ENCODE measurements around the gene EIF1.
"Not testable (repeated sequence)": the region's sequence is repeated elsewhere in the genome, so short reads cannot be mapped to it uniquely, and the experiment has no call there.

The EIF1 gene

DNA sequence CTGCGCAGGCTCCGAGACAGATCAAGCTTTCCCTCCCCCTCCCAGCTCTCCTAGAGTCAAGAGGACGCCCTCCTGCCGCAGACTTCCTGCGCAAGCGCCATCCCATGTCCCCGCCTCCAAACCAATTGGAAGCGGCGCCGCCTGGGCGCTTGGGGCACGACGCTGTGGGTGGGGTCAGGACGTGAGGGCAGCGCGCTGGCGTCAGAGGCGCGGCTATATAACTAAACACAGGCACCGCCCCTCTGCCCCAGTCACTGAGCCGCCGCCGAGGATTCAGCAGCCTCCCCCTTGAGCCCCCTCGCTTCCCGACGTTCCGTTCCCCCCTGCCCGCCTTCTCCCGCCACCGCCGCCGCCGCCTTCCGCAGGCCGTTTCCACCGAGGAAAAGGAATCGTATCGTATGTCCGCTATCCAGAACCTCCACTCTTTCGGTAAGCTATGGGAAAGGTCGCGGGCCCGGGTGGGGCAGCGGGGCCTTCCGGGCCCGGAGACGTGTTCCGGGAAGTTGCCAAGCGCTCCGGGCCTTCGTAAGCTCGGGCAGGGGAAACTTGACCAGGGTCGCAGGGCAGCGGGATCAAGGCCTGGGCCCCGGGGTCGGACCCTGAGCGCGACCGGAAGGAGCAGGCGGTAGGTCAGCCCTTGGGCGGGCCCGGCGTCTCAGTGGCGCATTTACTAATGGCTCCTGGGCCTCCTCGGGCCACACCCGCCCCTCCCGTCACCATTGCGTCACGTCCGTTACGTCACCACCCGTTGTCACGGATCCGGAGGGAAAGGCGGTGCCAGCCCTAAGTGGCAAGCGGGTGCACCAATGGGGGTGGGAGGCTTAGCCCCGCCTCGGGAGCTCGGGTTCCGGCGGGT lies at the start of gene EIF1:
Gene EIF1 (plus strand): TSS at position 245 of the 856 bp plus-strand sequence. CDS start 154 bp downstream, at position 399.
- DNase-seq = peak; percentile 96 to 100 (median 100)

DNA sequence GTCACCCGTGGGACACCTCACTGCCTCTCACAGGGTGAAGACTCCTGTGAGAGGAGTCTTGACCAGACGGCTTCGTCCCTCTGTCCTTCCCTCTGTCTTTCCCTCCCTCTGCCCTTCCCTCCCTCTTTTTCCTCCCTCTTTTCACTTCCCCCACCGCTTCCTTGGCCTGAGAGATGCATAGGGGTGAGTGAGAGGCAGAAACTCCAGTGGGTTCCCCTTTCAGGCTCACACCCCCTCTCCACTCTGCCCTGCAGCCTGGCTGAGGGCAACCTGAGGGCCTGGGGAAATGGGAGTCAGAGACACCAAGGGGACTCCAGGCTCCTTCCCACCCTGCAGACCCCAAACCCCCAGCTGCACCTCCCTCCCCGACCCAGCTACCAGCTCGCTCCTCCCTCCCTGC lies 49.7 kb upstream of the EIF1 start:
- no peak for DNase-seq

DNA sequence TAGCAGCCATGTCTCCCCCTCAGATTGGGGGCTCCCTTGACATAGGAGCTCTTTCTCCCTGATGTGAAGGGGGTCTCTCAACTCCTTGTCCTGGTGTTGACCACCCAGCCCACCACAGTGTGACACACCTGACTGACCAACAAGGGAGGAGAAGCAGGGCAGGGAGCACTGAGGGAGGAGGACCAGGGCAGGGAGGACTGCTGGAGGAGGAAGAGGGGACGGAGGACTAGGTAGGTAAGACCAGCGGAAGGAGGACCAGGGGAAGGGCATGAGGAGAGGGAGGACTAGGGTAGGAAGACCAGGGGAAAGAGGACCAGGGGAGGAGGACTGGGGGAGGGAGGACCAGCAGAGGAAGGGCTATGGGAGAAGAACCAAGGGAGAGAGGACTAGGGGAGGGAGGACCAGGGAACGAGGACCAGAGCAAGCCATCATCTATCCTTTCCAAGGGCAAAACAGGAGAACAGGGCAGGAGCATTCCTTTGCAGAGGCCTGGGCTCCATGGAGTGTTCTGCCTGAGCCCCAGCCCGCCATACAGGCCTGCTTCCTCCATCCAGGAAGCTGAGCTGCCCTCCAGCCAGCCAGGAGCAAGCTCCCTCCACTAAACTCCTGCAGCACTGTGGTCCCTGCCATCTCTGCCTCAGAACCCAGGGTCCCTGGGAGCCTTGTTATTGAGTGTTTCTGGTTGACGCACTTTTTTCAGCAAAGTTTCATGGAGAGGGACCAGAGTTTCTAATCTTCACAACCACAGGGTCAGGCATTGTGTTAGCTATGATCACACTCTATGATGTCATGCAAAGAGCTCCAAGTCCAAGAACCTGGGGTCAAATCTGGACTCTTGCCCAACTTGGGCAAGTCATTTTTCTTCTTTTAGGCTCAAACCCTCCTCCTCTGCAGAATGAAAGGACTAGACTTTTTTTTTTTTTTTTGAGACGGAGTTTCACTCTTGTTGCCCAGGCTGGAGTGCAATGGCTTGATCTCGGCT lies 48.9 kb upstream of the EIF1 start:
- no peak for DNase-seq

DNA sequence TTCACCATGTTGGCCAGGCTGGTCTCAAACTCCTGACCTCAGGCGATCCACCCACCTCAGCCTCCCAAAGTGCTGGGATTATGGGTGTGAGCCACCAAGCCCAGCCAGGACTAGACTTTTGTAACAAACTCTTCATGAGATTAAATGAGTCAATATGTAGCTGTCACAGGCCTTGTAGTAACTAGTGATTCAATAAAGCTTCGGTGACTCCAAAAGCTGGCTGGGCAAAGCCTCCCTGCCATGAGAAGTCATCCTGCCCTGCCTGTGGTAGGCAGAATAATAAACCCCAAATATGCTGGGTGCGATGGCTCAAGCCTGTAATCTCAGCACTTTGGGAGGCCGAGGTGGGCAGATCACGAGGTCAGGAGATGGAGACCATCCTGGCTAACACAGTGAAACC lies 48.1 kb upstream of the EIF1 start:
- not testable (repeated sequence) for DNase-seq

DNA sequence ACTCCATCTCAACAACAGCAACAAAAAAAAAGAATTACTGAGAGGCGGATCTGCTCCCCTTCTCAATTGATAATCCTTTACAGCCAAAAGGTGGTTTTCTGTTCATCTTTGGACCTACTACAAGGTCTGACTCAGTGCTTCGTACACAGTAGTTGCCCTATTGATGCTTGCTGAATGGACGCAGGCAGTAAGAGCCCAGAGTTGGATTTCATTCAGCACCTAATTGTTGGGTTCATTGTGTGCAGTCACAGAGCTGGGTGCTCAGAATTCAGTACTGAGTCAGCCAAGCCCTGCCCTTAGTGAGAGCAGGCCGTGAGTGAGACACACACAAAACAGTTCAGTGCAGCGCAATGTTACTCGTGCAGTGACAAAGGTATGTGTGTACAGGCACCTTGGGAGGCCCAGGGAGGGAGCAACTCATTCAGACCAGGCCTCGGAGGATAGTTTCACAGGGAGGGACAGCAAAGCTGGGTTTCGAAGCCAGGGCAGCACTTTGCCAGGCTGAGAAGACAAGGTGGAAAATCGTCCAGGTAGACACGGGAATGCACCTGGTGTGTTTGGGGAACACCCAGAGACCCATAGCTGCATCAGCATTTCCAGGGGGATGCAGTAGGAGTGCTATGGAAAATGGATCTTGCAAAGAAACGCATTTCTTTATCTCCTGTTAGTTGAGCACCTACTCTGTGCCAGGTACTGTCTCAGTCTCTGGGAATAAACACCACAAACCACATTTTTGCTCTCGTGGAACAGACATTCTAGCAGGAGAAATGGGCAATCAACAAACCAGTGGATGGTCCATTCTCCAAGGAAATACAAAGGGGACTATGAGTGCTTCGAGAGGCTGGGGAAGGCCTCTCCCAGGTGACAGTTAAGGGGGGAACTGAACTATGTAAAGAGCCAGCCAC lies 46.2 kb upstream of the EIF1 start:
- peak in 1 of 56 donors; percentile 15 for DNase-seq

DNA sequence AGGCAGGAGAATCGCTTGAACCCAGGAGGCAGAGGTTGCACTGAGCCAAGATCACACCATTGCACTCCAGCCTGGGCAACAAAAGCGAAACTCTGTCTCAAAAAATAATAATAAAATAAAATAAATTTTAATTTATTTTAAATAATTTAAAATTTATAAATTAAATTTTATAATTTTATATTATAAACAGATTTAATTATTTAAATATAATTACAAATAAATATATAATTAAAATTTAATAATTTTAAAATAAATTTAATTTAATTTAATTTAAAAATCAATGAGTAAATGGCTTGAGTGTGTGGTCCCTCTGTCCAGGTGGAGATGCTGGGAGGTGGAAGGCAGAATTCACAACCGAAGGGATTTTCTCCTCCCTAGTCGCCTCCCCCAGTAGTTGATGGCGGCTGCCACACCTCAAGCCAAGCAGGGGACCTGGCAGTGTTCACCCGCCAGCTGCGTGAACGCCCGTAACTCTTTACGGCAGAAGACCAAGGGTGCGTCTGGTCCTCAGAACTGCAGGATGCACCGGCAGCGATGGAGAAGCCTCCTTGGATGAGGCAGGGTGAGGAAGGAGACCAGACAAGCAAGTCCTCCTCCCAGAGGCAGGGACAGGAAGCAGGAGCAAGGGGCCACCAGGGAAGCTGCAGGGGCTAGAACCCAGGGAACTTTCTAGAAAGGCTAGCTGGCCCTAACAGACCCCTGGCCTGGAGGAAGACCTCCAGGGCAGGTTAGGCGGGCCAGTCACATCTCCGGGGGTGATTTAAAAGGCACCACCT lies 41.5 kb upstream of the EIF1 start:
- DNase-seq = no peak

DNA sequence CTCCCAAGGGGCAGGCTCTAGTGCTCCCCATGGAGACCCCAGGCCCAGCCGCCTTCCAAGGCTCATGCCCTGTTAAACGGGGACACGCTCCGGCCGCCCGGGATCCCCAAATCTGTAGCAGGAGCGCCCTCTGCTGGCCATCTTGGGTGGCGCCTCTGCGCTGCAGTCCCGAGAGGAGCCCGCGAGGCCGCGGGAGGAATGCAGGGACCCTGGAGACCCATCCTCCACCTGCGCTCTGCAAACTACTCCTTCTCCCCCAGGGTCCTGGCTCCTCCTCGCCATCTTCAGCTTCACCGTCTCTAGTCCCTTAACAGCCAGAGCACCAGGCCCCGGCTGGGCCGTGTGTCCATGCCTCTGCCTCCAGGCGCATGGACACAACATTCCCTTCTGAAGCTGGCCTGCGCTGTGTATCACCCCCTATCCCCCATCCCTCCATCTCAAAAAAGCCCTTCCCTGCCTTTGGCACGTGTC lies 40.7 kb upstream of the EIF1 start:
- peak in 52 of 56 donors; percentile 26 to 94 (median 68) for DNase-seq

DNA sequence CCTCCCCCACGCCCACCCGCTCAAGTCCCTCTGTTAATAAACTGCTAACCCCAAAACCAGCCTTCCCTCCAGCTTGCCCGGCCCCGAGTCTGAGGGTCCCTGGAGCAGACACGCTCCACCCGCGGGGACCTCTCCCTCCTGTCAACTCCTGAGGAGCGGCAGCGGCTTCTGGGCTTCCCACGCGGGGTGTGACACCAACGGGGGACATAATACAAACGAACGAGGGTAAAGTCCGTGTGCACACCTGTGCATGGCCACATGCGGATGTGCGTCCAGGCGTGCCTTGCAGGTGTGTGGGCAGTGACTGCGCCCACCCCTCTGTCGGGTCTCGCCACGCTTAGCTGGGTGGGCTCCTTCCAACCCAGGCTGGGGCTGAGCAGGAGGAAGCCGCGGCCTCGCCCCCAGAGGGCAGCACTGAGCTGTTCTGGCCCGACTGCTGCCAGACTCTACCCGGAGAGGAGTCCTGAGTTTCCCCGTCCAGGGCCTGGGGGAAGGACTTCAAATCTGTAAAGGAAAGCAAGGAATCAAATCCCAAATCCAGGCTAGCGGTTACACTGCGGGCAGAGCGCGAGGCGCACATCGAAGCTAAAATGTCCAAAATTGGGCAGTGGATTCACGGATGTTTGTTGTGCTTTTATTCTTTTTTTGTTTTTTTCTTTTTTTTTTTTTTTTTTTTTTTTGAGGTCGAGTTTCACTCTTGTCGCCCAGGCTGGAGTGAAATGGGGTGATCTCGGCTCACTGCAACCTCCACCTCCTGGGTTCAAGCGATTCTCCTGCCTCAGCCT lies 40.1 kb upstream of the EIF1 start:
- peak in 50 of 56 donors; percentile 10 to 85 (median 57) for DNase-seq

DNA sequence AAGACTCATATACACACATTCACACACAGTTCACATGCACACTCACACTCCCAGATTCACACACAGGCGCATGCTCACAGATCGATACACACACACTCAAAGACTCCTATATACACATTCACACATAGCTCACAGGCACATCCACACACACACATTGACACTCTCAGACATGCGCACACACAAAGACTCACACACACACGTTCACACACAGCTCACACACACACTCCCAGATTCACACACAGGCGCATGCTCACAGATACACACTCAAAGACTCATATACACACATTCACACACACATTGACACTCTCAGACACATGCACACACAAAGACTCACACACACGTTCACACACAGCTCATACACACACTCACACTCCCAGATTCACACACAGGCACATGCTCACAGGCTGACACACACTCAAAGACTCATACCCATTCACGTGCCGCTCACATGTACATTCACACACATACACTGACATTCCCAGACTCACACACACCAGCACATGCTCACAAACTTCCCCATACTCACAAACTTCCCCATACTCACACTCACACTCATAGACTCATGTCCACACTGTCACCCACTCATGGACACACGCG lies 38.7 kb upstream of the EIF1 start:
- DNase-seq = no peak

DNA sequence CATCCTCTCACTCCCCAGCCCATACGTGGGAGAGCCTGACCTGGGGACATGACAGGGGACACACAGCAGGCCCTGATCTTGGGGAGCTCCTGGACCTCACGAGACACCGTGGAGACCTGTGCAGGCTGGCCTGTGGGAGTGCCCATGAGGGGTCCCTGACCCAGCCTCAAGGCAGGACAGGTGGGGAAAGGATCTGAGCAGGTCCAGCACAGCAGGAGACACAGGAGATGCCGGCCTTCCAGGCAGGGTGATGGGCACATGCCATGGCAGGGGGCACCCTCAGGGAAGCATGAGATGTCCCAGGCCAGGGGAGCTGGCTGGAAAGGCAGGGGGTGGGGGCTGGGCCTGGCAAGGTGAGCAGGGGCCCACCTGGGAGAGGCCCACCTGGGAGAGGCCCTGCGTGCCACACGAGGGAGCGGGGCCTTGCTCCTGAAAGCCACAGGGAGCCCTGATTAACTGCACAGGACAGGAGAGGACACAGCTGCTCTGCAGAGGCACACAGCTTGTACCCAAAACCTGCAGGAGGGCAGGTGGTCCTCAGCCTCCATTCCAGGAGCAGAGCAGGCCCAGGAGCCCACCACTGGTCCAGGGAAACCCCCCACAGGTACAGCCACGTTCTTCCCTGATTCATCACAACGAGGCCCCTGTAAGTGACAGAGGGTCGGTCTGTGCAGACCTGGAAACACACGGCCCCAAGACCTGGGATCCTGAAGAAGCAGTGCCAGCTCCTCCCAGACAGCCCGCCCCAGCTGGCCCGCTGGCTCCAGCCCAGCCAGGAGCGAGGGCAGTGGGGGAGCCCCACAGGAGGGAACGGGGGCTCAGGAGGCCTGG lies 37.7 kb upstream of the EIF1 start:
- no peak for DNase-seq

DNA sequence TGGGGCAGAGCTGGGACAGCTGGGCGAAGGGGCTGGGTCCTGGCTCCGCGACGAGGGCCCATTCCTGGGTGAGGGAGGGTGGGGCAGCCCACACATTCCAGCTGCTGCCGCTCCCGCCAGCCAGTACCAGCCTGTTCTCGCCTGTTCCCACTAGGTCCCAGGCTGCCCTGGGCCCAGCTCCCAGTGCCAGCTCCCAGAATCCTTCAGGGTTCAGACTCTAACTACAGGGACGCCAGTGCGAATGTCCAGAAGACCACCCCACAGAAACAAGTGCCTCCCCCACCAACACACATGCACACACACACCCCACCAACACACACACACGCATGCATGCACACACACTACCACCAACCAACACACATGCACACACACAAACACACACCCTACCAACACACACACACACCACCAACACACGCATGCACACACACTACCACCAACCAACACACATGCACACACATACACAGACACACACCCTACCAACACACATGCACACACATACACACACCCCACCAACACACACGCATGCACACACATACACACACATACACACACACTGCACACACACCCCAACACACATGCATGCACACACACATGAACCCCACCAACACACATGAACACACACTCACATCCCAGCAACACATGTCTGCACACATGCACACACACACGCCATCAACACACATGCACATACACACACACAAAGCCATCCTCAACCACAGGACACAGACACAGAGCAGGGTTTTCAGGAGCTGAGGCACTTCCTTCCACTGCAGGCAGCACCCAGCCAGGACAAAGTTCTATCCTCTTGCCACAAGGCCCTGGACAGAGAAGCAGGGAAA lies 36.8 kb upstream of the EIF1 start:
- peak in 21 of 56 donors; percentile 1 to 62 (median 31) for DNase-seq

DNA sequence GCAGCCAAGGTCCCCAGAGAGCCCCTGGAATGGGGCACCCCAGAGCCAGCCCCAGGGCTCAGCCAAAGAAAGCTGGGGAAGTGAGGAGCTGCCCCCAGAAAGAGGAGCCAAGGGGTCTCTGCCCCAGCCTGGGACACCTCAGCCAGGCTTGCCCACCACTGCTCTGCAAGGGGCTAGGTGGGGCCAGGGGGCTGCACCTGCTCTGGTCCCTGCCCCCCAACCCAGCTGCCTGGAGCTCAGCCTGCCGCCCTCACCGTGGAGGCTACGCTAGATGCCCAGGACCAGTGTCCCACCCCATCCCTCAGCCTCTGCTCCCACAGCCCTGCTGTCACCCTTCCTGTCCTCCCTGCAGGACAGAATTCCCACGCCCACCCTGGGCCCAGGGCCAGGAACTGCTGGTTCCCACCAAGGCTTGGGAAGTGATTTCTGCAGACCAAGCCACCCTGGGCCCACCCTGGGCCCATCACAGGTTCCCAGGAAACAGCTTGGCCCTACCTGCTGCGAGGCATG lies 36.2 kb upstream of the EIF1 start:
- no peak for DNase-seq

DNA sequence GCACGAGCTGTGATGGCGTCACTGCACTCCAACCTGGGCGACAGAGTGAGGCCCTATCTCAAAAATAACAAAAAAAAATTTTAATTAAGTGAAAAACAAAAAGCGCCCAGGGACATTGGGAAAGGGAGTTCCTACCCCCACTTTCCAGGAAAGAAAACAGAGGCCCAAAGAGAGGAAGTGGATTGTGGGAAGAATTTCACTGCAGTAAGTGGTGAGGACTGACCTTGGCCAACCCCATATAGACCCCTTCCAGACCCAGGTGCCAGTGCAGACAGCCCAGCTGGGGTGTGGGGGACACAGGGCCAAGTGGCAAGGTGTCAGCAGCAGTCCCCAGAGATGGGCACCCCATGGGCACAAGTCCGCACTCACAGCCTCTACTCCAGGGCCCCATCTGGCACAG lies 35.3 kb upstream of the EIF1 start:
- DNase-seq = no peak

DNA sequence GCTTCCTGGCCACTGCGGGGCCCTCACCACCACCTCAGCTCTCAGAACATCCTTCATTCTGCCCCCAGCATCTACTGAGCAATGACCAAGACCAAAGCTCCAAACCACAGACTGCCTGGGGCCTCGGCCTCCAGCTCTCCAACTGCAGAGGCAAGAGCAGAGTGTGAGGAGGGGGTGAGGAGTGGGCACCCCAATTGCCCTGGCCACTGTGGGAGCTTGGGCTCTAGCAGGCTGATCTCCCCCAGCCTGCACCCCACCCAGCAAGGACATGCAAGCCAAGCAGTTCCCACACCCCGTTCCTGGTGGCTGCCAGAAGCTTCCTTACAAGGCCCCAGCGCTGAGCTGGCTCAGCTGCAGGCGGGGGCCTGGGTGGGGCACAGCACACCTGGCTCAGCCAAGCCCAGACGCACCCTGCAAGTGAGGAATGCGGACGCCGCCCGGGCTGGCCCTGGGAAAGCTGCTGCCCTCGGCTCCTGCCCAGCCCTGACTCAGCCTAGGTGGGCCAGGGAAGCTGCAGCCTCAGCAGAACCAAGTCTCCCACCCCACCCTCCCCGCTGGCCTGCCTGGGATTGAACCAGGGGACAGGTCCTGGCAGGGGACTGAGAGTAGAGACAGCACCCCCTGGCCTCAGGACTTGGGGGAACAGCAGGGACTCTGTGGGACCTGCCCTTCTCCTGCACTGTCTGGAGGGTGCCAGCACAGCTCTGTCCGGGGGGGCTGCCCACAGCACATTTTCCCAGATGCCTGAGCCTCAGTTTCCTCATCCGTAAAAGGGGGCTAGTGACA lies 34.6 kb upstream of the EIF1 start:
- DNase-seq = no peak

DNA sequence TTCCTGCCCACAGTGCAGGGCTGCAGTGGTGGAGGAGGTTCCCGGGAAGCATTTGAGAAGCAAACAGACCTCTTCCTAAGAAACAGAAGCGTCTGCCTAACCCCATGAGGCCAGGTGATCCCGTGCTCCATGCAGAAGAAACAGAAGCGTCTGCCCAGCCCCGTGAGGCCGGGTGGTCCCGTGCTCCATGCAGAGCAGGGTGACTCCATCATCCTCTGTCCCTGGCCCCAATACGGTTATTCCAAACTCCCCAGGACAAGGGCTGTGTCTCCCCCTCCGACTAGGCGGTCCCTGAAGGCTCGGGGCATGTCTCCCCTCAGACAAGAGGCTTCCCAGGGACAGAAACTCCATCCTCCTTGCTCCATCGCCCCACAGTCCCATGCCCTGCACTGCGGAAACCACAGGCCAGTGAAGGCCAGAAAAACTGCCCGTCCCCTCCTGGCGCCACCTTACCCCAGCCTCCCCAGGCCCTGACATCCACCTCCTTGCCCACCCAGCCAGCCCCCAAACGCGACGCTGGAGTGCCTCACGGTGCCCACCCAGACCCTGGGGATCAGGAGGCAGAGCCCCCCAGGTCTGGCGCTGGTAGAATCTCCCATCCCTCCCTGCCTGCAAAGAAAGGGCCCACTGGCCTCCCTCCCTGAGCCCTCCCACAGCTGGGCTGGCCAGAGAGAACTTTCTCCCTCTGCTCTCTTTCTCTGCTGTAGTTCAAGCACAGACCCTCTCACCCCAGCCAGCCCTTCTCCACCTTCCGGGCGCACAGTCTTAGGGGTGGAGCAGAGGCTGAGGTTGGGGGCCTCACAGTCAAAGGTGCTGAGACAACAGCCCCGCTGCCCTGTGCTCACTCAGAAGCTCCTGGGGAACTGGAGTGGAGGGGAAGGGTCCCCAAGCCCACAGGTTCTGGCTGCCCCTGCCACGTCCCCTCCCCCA lies 33.7 kb upstream of the EIF1 start:
- DNase-seq = no peak

Measured in nucleus accumbens (tissue), 56 donors.